Mesothelial cell of epicardium (in vitro differentiated cells): Measurements from ENCODE around the gene PASK. TPM values are rescaled to one million over a fixed set of nuclear protein-coding genes. Genes with fewer than 3 reads are reported as not detected.

Experiments
- DNase-seq, 2 experiments: peaks; one replicate each; pipeline ENCODE4 v3.0.0; 2021; ENCODE audit warnings: low spot score in 2 of 2; ENCODE audit not compliant: unreplicated experiment in 2 of 2
- H3K27ac Mint-ChIP-seq: 2 replicates; pipeline ENCODE4 v1.8.0; 2021; ENCODE audit warnings: mixed read lengths
- H3K27me3 Mint-ChIP-seq: 2 replicates; pipeline ENCODE4 v1.8.0; 2021; ENCODE audit warnings: low read depth, mixed read lengths
- H3K36me3 Mint-ChIP-seq: 2 replicates; pipeline ENCODE4 v1.8.0; 2021; ENCODE audit warnings: mixed read lengths
- H3K4me1 Mint-ChIP-seq: 2 replicates; pipeline ENCODE4 v1.8.0; 2021; ENCODE audit warnings: mixed read lengths
- H3K4me3 Mint-ChIP-seq: 2 replicates; pipeline ENCODE4 v1.8.0; 2021; ENCODE audit warnings: mild to moderate bottlenecking, moderate library complexity, mixed read lengths
- H3K9me3 Mint-ChIP-seq: 2 replicates; pipeline ENCODE4 v1.8.0; 2021; ENCODE audit warnings: mixed read lengths
- CTCF ChIP-seq: fragments of 200-600 bp; sonication (generic); IDR thresholded peaks from one replicate; pipeline ENCODE4 v1.5.0; 2021; ENCODE audit warnings: antibody characterized with exemption; ENCODE audit not compliant: unreplicated experiment
- total RNA-seq: library from RNA; stranded (reverse); gene quantifications from 3 replicates; pipeline ENCODE4 v1.2.1, GENCODE V29; 2021

PASK gene
- total RNA-seq, 1 donor from 2014 or later, result 26.1 TPM

GRCh38 chr2:241156971-241157441, 7.7 kb upstream of the PASK start:
- Mint-ChIP-seq H3K27me3 (no peaks in the 10 kb centered on the region), H3K27ac (no peak overlapping the region), H3K9me3 (no peaks in the 10 kb centered on the region)

GRCh38 chr2:241155936-241156335, 6.7 kb upstream of the PASK start:
- peaks cover 9% of the 10 kb centered on the region for H3K36me3 Mint-ChIP-seq
- TF ChIP-seq CTCF, result no peak

More at GRCh38 chr2:241156971-241157441, 7.7 kb upstream of the PASK start:
- H3K4me1 Mint-ChIP-seq, result peaks cover 4% of the 10 kb centered on the region
- no peak overlapping the region for H3K4me3 Mint-ChIP-seq
- DNase-seq, result no peak
- TF ChIP-seq CTCF, result no peak
- H3K36me3 Mint-ChIP-seq, result peaks cover 9% of the 10 kb centered on the region

GRCh38 chr2:241154915-241155314, 5.6 kb upstream of the PASK start:
- Mint-ChIP-seq H3K36me3 (peaks cover 9% of the 10 kb centered on the region), H3K27ac (no peak overlapping the region), H3K9me3 (no peaks in the 10 kb centered on the region), H3K27me3 (no peaks in the 10 kb centered on the region), H3K4me3 (no peak overlapping the region), H3K4me1 (peaks cover 23% of the 10 kb centered on the region)
- no peak for TF ChIP-seq CTCF
- DNase-seq, result no peak

More at GRCh38 chr2:241155936-241156335, 6.7 kb upstream of the PASK start:
- peaks cover 15% of the 10 kb centered on the region for H3K4me1 Mint-ChIP-seq
- H3K27ac Mint-ChIP-seq, result no peak overlapping the region
- no peak for DNase-seq
- no peaks in the 10 kb centered on the region for H3K27me3 Mint-ChIP-seq
- H3K9me3 Mint-ChIP-seq, result no peaks in the 10 kb centered on the region
- no peak overlapping the region for H3K4me3 Mint-ChIP-seq

- no peak overlapping the region for H3K4me3 Mint-ChIP-seq
- H3K36me3 Mint-ChIP-seq, result peaks cover 4% of the 10 kb centered on the region
- H3K4me1 Mint-ChIP-seq, result peaks cover 24% of the 10 kb centered on the region
- H3K27ac Mint-ChIP-seq, result no peak overlapping the region
- no peaks in the 10 kb centered on the region for H3K27me3 Mint-ChIP-seq
- no peak for DNase-seq
- no peak for TF ChIP-seq CTCF
- no peaks in the 10 kb centered on the region for H3K9me3 Mint-ChIP-seq
These were observed 4.3 kb upstream of the PASK start for GRCh38 chr2:241153616-241154015.

- peak overlapping the region; percentile 92 for H3K4me3 Mint-ChIP-seq
- peaks cover 33% of the 10 kb centered on the region for H3K4me1 Mint-ChIP-seq
These were observed 2.8 kb upstream of the PASK start for GRCh38 chr2:241151934-241152660.

More at GRCh38 chr2:241151934-241152660, 2.8 kb upstream of the PASK start:
- Mint-ChIP-seq H3K9me3 (no peaks in the 10 kb centered on the region), H3K36me3 (peaks cover 2% of the 10 kb centered on the region), H3K27me3 (no peaks in the 10 kb centered on the region), H3K27ac (no peak overlapping the region)
- DNase-seq, result no peak
- TF ChIP-seq CTCF, result no peak
